ENCODE data around the gene PTP4A2. TPM values are rescaled to one million over a fixed set of nuclear protein-coding genes. Genes with fewer than 3 reads are reported as not detected.

Gene PTP4A2
- total RNA-seq, 2 donors from 2014 or later: 133 to 196 TPM

DNA sequence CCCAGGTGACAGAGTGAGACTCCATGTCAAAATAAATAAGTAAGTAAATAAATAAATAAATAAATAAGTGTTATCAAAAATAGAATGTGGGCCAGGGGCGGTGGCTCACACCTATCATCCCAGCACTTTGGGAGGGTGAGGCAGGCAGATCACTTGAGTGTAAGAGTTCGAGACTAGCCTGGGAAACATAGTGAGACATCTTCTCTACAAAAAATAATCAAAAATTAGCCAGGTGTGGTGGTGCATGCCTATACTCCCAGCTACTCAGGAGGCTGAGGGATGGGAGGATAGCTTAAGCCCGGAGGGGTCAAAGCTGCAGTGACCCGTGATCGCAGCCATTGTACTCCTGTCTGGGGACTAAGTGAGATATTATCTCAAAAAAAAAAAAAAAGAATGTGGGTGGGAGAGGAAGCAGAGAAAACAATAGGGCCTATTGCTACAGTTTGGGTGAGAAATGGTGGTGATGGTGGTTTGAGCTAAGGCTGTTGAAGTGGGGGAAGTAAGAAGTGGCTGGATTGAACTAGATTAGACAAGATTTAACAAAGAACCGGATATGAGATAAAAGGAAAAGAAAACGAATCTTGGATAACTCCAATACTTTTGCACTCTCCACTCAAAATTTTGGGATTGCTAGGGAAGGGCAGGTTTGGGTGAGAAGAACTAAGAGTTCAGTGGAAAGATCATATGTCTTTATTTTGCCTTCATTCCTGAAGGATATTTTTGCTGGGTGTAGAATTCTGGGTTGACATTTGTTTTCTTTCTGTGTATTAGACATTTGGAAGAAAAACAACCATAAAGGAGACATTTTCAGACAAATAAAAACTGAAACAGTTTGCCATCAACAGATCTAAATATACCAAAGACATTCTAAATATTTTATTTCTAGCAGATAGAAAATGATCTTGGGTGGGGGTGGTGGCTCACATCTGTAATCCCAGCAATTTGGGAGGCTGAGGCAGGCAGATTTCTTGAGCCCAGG, 65.2 kb downstream of the PTP4A2 start:
- no peaks in the 10 kb centered on the region for H3K4me1 ChIP-seq (replicated peaks)
- no peak for DNase-seq (ENCODE audit: low spot score)
- intact Hi-C loops (cut with DNase I): no loop called here
- H3K9me3 ChIP-seq: no peaks in the 10 kb centered on the region
- H3K27ac ChIP-seq: no peak overlapping the region
- no peaks in the 10 kb centered on the region for H3K27me3 ChIP-seq (replicated peaks; ENCODE audit: insufficient read depth)
- TF ChIP-seq POLR2AphosphoS5 (IDR thresholded peaks at IDR 0.05): no peak
- TF ChIP-seq, protein P1, sequence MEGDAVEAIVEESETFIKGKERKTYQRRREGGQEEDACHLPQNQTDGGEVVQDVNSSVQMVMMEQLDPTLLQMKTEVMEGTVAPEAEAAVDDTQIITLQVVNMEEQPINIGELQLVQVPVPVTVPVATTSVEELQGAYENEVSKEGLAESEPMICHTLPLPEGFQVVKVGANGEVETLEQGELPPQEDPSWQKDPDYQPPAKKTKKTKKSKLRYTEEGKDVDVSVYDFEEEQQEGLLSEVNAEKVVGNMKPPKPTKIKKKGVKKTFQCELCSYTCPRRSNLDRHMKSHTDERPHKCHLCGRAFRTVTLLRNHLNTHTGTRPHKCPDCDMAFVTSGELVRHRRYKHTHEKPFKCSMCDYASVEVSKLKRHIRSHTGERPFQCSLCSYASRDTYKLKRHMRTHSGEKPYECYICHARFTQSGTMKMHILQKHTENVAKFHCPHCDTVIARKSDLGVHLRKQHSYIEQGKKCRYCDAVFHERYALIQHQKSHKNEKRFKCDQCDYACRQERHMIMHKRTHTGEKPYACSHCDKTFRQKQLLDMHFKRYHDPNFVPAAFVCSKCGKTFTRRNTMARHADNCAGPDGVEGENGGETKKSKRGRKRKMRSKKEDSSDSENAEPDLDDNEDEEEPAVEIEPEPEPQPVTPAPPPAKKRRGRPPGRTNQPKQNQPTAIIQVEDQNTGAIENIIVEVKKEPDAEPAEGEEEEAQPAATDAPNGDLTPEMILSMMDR (IDR thresholded peaks at IDR 0.05): no peak
- TF ChIP-seq POLR2A (IDR thresholded peaks at IDR 0.05): no peak
- H3K36me3 ChIP-seq: no peaks in the 10 kb centered on the region
- WGBS: 79% methylated on average over 7 of the region's 7 CpGs
- no peak overlapping the region for H3K4me3 ChIP-seq

DNA sequence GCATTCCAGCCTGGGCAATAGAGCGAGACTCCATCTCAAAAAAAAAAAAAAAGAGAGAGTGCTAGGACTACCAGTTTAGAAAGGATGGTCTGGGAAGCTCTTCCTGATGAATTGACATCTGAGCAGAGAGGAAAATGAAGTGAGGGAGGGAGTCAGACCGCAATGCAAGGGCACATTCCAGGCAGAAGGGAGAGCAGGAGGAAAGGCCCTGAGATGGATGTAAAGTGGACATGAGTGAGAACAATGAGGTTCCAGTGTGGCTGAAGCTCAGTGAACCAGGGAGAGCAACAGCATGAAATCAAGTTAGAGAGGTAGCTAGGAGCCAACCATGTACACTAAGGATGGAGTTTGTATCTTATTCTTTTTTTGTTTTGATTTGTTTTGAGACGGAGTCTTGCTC, 66.5 kb downstream of the PTP4A2 start:
- no peaks in the 10 kb centered on the region for H3K9me3 ChIP-seq
- 93% methylated on average over 3 of the region's 3 CpGs for WGBS
- intact Hi-C loops (cut with DNase I): no loop called here
- TF ChIP-seq POLR2A (IDR thresholded peaks at IDR 0.05): no peak
- no peak for TF ChIP-seq POLR2AphosphoS5 (IDR thresholded peaks at IDR 0.05)
- TF ChIP-seq, protein P1 (IDR thresholded peaks at IDR 0.05): no peak
- DNase-seq (ENCODE audit: low spot score): no peak
- H3K36me3 ChIP-seq: no peaks in the 10 kb centered on the region
- no peak overlapping the region for H3K4me3 ChIP-seq
- H3K27ac ChIP-seq: no peak overlapping the region
- H3K4me1 ChIP-seq (replicated peaks): no peaks in the 10 kb centered on the region
- no peaks in the 10 kb centered on the region for H3K27me3 ChIP-seq (replicated peaks; ENCODE audit: insufficient read depth)

DNA sequence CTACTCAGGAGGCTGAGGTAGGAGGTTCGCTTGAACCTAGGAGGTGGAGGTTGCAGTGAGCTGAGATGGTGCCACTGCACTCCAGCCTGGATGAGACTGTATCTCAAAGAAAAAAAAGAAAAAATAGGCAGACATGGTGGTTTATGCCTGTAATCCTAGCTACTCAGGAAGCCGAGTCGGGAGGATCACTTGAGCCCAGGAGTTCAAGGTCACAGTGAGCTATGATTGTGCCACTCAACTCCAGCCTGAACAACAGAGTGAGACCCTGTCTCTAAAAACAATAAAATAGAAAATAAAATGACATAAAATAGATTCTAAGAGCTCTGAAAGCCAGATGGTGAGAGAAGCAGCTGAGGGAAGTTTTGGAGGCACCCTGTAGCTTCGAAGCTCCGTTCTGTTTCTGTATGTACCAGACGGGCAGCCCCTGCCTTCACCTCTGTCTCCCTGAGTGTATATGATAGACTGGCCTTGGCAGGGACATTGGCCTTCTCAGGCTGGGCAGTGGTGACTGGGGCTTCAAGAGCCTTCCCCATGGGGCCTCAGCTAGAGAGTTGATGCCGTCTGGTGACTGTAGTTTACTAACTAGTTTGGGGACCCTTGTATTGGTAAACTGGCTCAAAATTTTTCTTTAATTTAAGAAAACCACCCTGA, 68.0 kb downstream of the PTP4A2 start:
- no peak for TF ChIP-seq POLR2AphosphoS5 (IDR thresholded peaks at IDR 0.05)
- no peak for TF ChIP-seq POLR2A (IDR thresholded peaks at IDR 0.05)
- DNase-seq (ENCODE audit: low spot score): no peak
- H3K27me3 ChIP-seq (replicated peaks; ENCODE audit: insufficient read depth): no peaks in the 10 kb centered on the region
- no peaks in the 10 kb centered on the region for H3K36me3 ChIP-seq
- no peaks in the 10 kb centered on the region for H3K9me3 ChIP-seq
- intact Hi-C loops (cut with DNase I): no loop called here
- no peak overlapping the region for H3K27ac ChIP-seq
- no peak overlapping the region for H3K4me3 ChIP-seq
- H3K4me1 ChIP-seq (replicated peaks): no peaks in the 10 kb centered on the region
- 91% methylated on average over 7 of the region's 7 CpGs for WGBS

DNA sequence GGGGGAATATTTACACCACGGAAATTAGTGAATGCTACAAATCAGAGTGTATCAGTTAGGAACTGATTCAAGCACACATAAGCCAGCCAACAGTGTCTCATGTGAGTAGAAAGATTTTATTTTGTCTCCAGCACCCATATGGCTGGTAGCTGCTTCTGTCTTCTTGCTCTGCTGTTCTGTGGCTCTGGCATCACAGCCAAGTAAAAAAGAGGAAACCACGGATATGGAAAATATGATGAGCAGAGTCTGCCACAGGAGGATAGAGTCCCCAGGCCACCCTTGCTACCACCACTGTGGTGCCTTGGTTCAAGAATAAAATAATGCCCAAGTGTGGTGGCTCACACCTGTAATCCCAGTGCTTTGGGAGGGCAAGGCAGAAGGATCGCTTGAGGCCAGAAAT, 68.7 kb downstream of the PTP4A2 start:
- intact Hi-C loops (cut with DNase I): no loop called here
- TF ChIP-seq POLR2A (IDR thresholded peaks at IDR 0.05) (no peak), POLR2AphosphoS5 (IDR thresholded peaks at IDR 0.05) (no peak)
- TF ChIP-seq, protein P1 (IDR thresholded peaks at IDR 0.05): no peak
- DNase-seq (ENCODE audit: low spot score): no peak
- H3K9me3 ChIP-seq: no peaks in the 10 kb centered on the region
- H3K4me1 ChIP-seq (replicated peaks): no peaks in the 10 kb centered on the region
- WGBS: 67% methylated on average over 3 of the region's 3 CpGs
- H3K27ac ChIP-seq: no peak overlapping the region
- H3K36me3 ChIP-seq: no peaks in the 10 kb centered on the region
- H3K27me3 ChIP-seq (replicated peaks; ENCODE audit: insufficient read depth): no peaks in the 10 kb centered on the region
- H3K4me3 ChIP-seq: no peak overlapping the region

DNA sequence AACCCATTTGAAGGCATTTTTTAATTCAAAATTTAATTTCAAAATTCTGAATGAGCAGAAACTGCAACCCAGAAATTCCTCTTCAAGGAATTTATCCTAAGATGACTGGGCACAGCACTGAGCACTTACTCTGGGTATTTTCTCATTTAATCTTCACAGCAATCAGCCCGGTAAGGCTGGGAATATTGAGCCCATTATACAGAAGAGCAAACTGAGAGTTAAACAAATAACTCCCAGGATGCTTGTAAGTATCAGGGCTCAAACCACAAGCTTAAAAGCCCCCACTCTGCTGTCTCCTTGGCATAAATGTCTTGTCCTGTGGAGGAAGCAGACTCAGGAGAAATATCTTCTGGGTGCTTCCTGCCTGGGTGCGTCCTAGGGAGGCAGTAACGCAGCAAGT, 69.3 kb downstream of the PTP4A2 start:
- DNase-seq (ENCODE audit: low spot score): no peak
- Histone ChIP-seq H3K27me3 (replicated peaks; ENCODE audit: insufficient read depth) (no peaks in the 10 kb centered on the region), H3K9me3 (no peaks in the 10 kb centered on the region), H3K36me3 (no peaks in the 10 kb centered on the region), H3K4me3 (no peak overlapping the region), H3K27ac (no peak overlapping the region), H3K4me1 (replicated peaks) (no peaks in the 10 kb centered on the region)
- intact Hi-C loops (cut with DNase I): no loop called here
- 76% methylated on average over 3 of the region's 3 CpGs for WGBS
- TF ChIP-seq POLR2A (IDR thresholded peaks at IDR 0.05) (no peak), POLR2AphosphoS5 (IDR thresholded peaks at IDR 0.05) (no peak)
- TF ChIP-seq, protein P1 (IDR thresholded peaks at IDR 0.05): no peak
